Tibial nerve (tissue), 4 donors: ENCODE data around the gene BCO1. TPM values are rescaled to one million over a fixed set of nuclear protein-coding genes. Genes with fewer than 3 reads are reported as not detected.

Source experiments
- DNase-seq, 2 donors: peaks; one replicate each; pipeline ENCODE4 v3.0.0-alpha.2; 2019; ENCODE audit warnings: low spot score in 2 of 2
- H3K27ac ChIP-seq, 4 donors: fragments of 200-600 bp; sonication (generic) in 3 of 4; one replicate each; pipeline ENCODE4 v1.5.1; 2017 to 2019; ENCODE audit warnings: mild to moderate bottlenecking in 1 of 4
- H3K27me3 ChIP-seq, 2 donors: fragments of 200-600 bp; sonication (generic) in 1 of 2; one replicate each; pipeline versions ENCODE4 v1.5.1 to v1.6.0; 2017 to 2019
- H3K36me3 ChIP-seq, 3 donors: fragments of 200-600 bp; sonication (generic); one replicate each; pipeline ENCODE4 v1.5.1; 2018 to 2019
- H3K4me1 ChIP-seq, 4 donors: fragments of 200-600 bp; sonication (generic) in 3 of 4; one replicate each; pipeline ENCODE4 v1.5.1; 2017 to 2019
- H3K4me3 ChIP-seq, 4 donors: fragments of 200-600 bp; sonication (generic) in 3 of 4; one replicate each; pipeline ENCODE4 v1.5.1; 2017 to 2019; ENCODE audit warnings: mild to moderate bottlenecking in 1 of 4, moderate library complexity in 1 of 4
- H3K9me3 ChIP-seq, 4 donors: fragments of 200-600 bp; sonication (generic) in 3 of 4; one replicate each; pipeline ENCODE4 v1.5.1; 2017 to 2019
- CTCF ChIP-seq, 5 experiments: fragments of 200-600 bp in 3 of 5; fragments of 450-650 bp in 2 of 5; sonication (generic) in 3 of 5; IDR thresholded peaks; one replicate each; pipeline ENCODE4 v1.5.1; 2016 to 2019; ENCODE audit warnings: antibody characterized with exemption in 5 of 5, mild to moderate bottlenecking in 3 of 5, moderate library complexity in 2 of 5
- EP300 ChIP-seq, 2 donors: sonication (generic); formaldehyde crosslinking; IDR thresholded peaks; one replicate each; pipeline ENCODE4 v1.6.1; 2017; ENCODE audit warnings: antibody characterized with exemption in 2 of 2, mild to moderate bottlenecking in 1 of 2
- POLR2A ChIP-seq, 2 donors: fragments of 450-650 bp; IDR thresholded peaks; one replicate each; pipeline ENCODE4 v1.6.1; 2017; ENCODE audit warnings: antibody characterized with exemption in 2 of 2, mild to moderate bottlenecking in 2 of 2, moderate library complexity in 2 of 2
- WGBS, 2 donors: methylation state at CpG; one replicate each; pipeline ENCODE4 v1.1.5; 2018; 5-methylcytosine and 5-hydroxymethylcytosine counted together
- total RNA-seq, 4 donors: library from RNA; depleted of rRNA; stranded (reverse); fragments of >200 nt; gene quantifications; one replicate each; pipeline ENCODE4 v1.1.0, GENCODE V29; 2016

Gene BCO1
- total RNA-seq, 4 donors from 2014 or later = not detected

GRCh38 chr16:81280393-81280792 is 41.9 kb downstream of the BCO1 start:
- DNase-seq = no peak
- Histone ChIP-seq H3K27ac (no peak overlapping the region), H3K9me3 (no peaks in the 10 kb centered on the region), H3K36me3 (no peaks in the 10 kb centered on the region), H3K27me3 (no peaks in the 10 kb centered on the region), H3K4me1 (no peaks in the 10 kb centered on the region), H3K4me3 (no peak overlapping the region)
- 49 to 55% methylated on average over 3 of the region's 3 CpGs for WGBS, 2 donors
- TF ChIP-seq EP300 (IDR thresholded peaks at IDR 0.05) = no peak
- TF ChIP-seq CTCF (IDR thresholded peaks at IDR 0.05) = no peak
- TF ChIP-seq POLR2A (IDR thresholded peaks at IDR 0.05) = no peak

- no peak for DNase-seq
- H3K4me3 ChIP-seq = no peak overlapping the region
- H3K36me3 ChIP-seq = no peaks in the 10 kb centered on the region
- H3K27me3 ChIP-seq = no peaks in the 10 kb centered on the region
- WGBS, 2 donors = 80 to 89% methylated on average over 3 of the region's 3 CpGs
- no peaks in the 10 kb centered on the region for H3K9me3 ChIP-seq
- no peak overlapping the region for H3K27ac ChIP-seq
- no peaks in the 10 kb centered on the region for H3K4me1 ChIP-seq
- no peak for TF ChIP-seq EP300 (IDR thresholded peaks at IDR 0.05)
- TF ChIP-seq CTCF (IDR thresholded peaks at IDR 0.05) = no peak
- no peak for TF ChIP-seq POLR2A (IDR thresholded peaks at IDR 0.05)
These were observed 44.6 kb downstream of the BCO1 start for GRCh38 chr16:81283044-81283443.

- H3K9me3 ChIP-seq = no peaks in the 10 kb centered on the region
- no peak for TF ChIP-seq CTCF (IDR thresholded peaks at IDR 0.05)
- TF ChIP-seq POLR2A (IDR thresholded peaks at IDR 0.05) = no peak
- TF ChIP-seq EP300 (IDR thresholded peaks at IDR 0.05) = no peak
- WGBS, 2 donors = 74 to 75% methylated on average over 8 of the region's 8 CpGs
- H3K36me3 ChIP-seq = no peaks in the 10 kb centered on the region
- H3K4me1 ChIP-seq = no peaks in the 10 kb centered on the region
- H3K4me3 ChIP-seq = no peak overlapping the region
- DNase-seq = no peak
- H3K27me3 ChIP-seq = no peaks in the 10 kb centered on the region
- H3K27ac ChIP-seq = no peak overlapping the region
These were observed 46.6 kb downstream of the BCO1 start for GRCh38 chr16:81284995-81285600.

GRCh38 chr16:81286190-81286589 is 47.7 kb downstream of the BCO1 start:
- no peak overlapping the region for H3K4me3 ChIP-seq
- H3K9me3 ChIP-seq = no peaks in the 10 kb centered on the region
- H3K27ac ChIP-seq = no peak overlapping the region
- DNase-seq = no peak
- no peaks in the 10 kb centered on the region for H3K27me3 ChIP-seq
- TF ChIP-seq EP300 (IDR thresholded peaks at IDR 0.05) = no peak
- no peak for TF ChIP-seq CTCF (IDR thresholded peaks at IDR 0.05)
- TF ChIP-seq POLR2A (IDR thresholded peaks at IDR 0.05) = no peak
- H3K36me3 ChIP-seq = no peaks in the 10 kb centered on the region
- H3K4me1 ChIP-seq = no peaks in the 10 kb centered on the region
- WGBS, 2 donors = 93 to 98% methylated on average over 1 of the region's 1 CpG

- DNase-seq = no peak
- H3K27ac ChIP-seq = no peak overlapping the region
- H3K36me3 ChIP-seq = no peaks in the 10 kb centered on the region
- 82 to 89% methylated on average over 9 of the region's 9 CpGs for WGBS, 2 donors
- H3K9me3 ChIP-seq = peaks cover 0 to under 1% (median 0%) of the 10 kb centered on the region in 4 donors
- no peak for TF ChIP-seq EP300 (IDR thresholded peaks at IDR 0.05)
- no peak for TF ChIP-seq CTCF (IDR thresholded peaks at IDR 0.05)
- TF ChIP-seq POLR2A (IDR thresholded peaks at IDR 0.05) = no peak
- H3K27me3 ChIP-seq = no peaks in the 10 kb centered on the region
- no peak overlapping the region for H3K4me3 ChIP-seq
- H3K4me1 ChIP-seq = no peaks in the 10 kb centered on the region
These were observed 52.6 kb downstream of the BCO1 start for GRCh38 chr16:81291117-81291516.
